Stomach (tissue), 9 donors: ENCODE results near the gene TMEM245. TPM values are rescaled to one million over a fixed set of nuclear protein-coding genes. Genes with fewer than 3 reads are reported as not detected.

Source experiments
- DNase-seq, 2 donors: peaks; one replicate each; pipeline versions ENCODE4 v3.0.0 to v3.0.0-alpha.2; 2013 to 2019
- H3K27ac ChIP-seq, 5 donors: fragments of 200-600 bp in 4 of 5; sonication (generic) in 4 of 5; one replicate each; pipeline ENCODE4 v1.5.1; 2013 to 2019; ENCODE audit warnings: mild to moderate bottlenecking in 1 of 5, moderate library complexity in 1 of 5
- H3K27me3 ChIP-seq, 3 donors: fragments of 200-600 bp; sonication (generic); one replicate each; pipeline ENCODE4 v1.5.1; 2017 to 2019; ENCODE audit warnings: mixed run types in 1 of 3
- H3K36me3 ChIP-seq, 4 donors: fragments of 200-600 bp; sonication (generic); 1 replicate in 3 of 4; 2 replicates in 1 of 4; pipeline ENCODE4 v1.5.1; 2016 to 2019
- H3K4me1 ChIP-seq, 4 donors: fragments of 200-600 bp; sonication (generic); one replicate each; pipeline ENCODE4 v1.5.1; 2016 to 2019
- H3K4me3 ChIP-seq, 4 donors: fragments of 200-600 bp; sonication (generic) in 3 of 4; one replicate each; pipeline ENCODE4 v1.5.1; 2016 to 2019; ENCODE audit warnings: mild to moderate bottlenecking in 1 of 4
- H3K9me3 ChIP-seq, 4 donors: fragments of 200-600 bp; sonication (generic); one replicate each; pipeline ENCODE4 v1.5.1; 2016 to 2019
- CTCF ChIP-seq, 7 experiments: fragments of 450-650 bp in 4 of 7; fragments of 200-600 bp in 3 of 7; sonication (generic) in 3 of 7; IDR thresholded peaks; one replicate each; pipeline ENCODE4 v1.5.1; 2016 to 2019; ENCODE audit warnings: antibody characterized with exemption in 7 of 7, control low read depth in 2 of 7, mild to moderate bottlenecking in 1 of 7
- EP300 ChIP-seq: sonication (generic); formaldehyde crosslinking; IDR thresholded peaks from one replicate; pipeline ENCODE4 v1.6.1; 2017; ENCODE audit warnings: antibody characterized with exemption
- POLR2A ChIP-seq, 4 donors: fragments of 450-650 bp; IDR thresholded peaks; one replicate each; pipeline ENCODE4 v1.6.1; 2016; ENCODE audit warnings: antibody characterized with exemption in 4 of 4, control low read depth in 2 of 4, mild to moderate bottlenecking in 1 of 4, moderate library complexity in 1 of 4
- POLR2AphosphoS5 ChIP-seq, 3 donors: sonication (generic); formaldehyde crosslinking; IDR thresholded peaks; one replicate each; pipeline ENCODE4 v1.6.1; 2016; ENCODE audit warnings: antibody characterized with exemption in 3 of 3
- WGBS, 5 donors: extraction: QIAGEN DNeasy Blood & Tissue Kit in 3 of 5; methylation state at CpG; one replicate each; pipeline versions ENCODE4 v1.1.5 to v1.1.7; 2013 to 2018; 5-methylcytosine and 5-hydroxymethylcytosine counted together
- intact Hi-C: fragments of 100-400 bp; cut with DNase I; formaldehyde crosslinking; loops from one replicate; pipeline ENCODE4 v1.15.1; 2023; ENCODE audit warnings: low total_unique reads
- polyA plus RNA-seq, 3 donors: library from polyadenylated mRNA; stranded (reverse); fragments of 200-250 nt; gene quantifications; one replicate each; pipeline ENCODE4 v1.2.3, GENCODE V29; 2013
- total RNA-seq, 5 donors: library from RNA; depleted of rRNA; stranded (reverse); fragments of >200 nt; gene quantifications; one replicate each; pipeline versions ENCODE4 v1.1.0 to v1.2.3, GENCODE V29; 2014 to 2016
- donor health status: healthy with polysubstance abuse.
- donor health status: Bipolar disorder and iron deficiency.
- donor health status: healthy.

The TMEM245 gene
- total and polyA plus RNA-seq, 8 donors: 4.0 to 107 (median 35.5) TPM

GRCh38 chr9:109120204-109120789 is 550 bp upstream of the TMEM245 start:
- intact Hi-C loops: no loop called here

GRCh38 chr9:109118808-109119438 is 824 bp downstream of the TMEM245 start:
- Histone ChIP-seq H3K27ac (peak overlapping the region; percentile 88 to 97 (median 93)), H3K27me3 (no peaks in the 10 kb centered on the region), H3K36me3 (no peaks in the 10 kb centered on the region), H3K9me3 (no peaks in the 10 kb centered on the region), H3K4me3 (peak overlapping the region; percentile 79 to 98 (median 86)), H3K4me1 (peaks cover 44 to 60% (median 59%) of the 10 kb centered on the region in 4 donors)
- 0 to 1% (median 1%) methylated on average over 12 to 29 of the region's 29 CpGs for WGBS, 5 donors
- TF ChIP-seq POLR2A (IDR thresholded peaks at IDR 0.05) (no peak), CTCF (IDR thresholded peaks at IDR 0.05) (no peak), POLR2AphosphoS5 (IDR thresholded peaks at IDR 0.05) (no peak), EP300 (no peak)
- DNase-seq: no peak
- intact Hi-C loops: no loop called here

More at GRCh38 chr9:109120204-109120789, 550 bp upstream of the TMEM245 start:
- H3K27me3 ChIP-seq: no peaks in the 10 kb centered on the region
- 27 to 32% (median 30%) methylated on average over 13 of the region's 13 CpGs for WGBS, 5 donors
- H3K4me3 ChIP-seq: peak overlapping the region in 3 of 4 donors; percentile 79 to 98 (median 82)
- peaks cover 30 to 46% (median 45%) of the 10 kb centered on the region in 4 donors for H3K4me1 ChIP-seq
- no peaks in the 10 kb centered on the region for H3K36me3 ChIP-seq
- TF ChIP-seq EP300 (no peak), POLR2AphosphoS5 (IDR thresholded peaks at IDR 0.05) (no peak), POLR2A (IDR thresholded peaks at IDR 0.05) (no peak), CTCF (IDR thresholded peaks at IDR 0.05) (no peak)
- DNase-seq: no peak
- H3K9me3 ChIP-seq: no peaks in the 10 kb centered on the region
- H3K27ac ChIP-seq: peak overlapping the region in 2 of 5 donors; percentile 93 to 97

GRCh38 chr9:109117856-109118807 is 1.6 kb downstream of the TMEM245 start:
- no peaks in the 10 kb centered on the region for H3K36me3 ChIP-seq
- TF ChIP-seq EP300 (no peak), POLR2A (IDR thresholded peaks at IDR 0.05) (no peak), CTCF (IDR thresholded peaks at IDR 0.05) (no peak), POLR2AphosphoS5 (IDR thresholded peaks at IDR 0.05) (no peak)
- H3K27ac ChIP-seq: peak overlapping the region; percentile 88 to 97 (median 93)
- peak overlapping the region; percentile 79 to 98 (median 86) for H3K4me3 ChIP-seq
- WGBS, 5 donors: 15 to 26% (median 25%) methylated on average over 14 of the region's 14 CpGs
- DNase-seq: peak in 1 of 2 donors; percentile 41
- intact Hi-C loops: no loop called here
- peaks cover 52 to 68% (median 67%) of the 10 kb centered on the region in 4 donors for H3K4me1 ChIP-seq
- no peaks in the 10 kb centered on the region for H3K27me3 ChIP-seq
- no peaks in the 10 kb centered on the region for H3K9me3 ChIP-seq

- H3K36me3 ChIP-seq: no peaks in the 10 kb centered on the region
- no peaks in the 10 kb centered on the region for H3K9me3 ChIP-seq
- H3K27me3 ChIP-seq: no peaks in the 10 kb centered on the region
- no peak overlapping the region for H3K4me3 ChIP-seq
- H3K27ac ChIP-seq: peak overlapping the region in 4 of 5 donors; percentile 8 to 97 (median 92)
- intact Hi-C loops: no loop called here
- peak in 1 of 2 donors; percentile 72 for DNase-seq
- peaks cover 72 to 89% (median 85%) of the 10 kb centered on the region in 4 donors for H3K4me1 ChIP-seq
- TF ChIP-seq EP300: no peak
- TF ChIP-seq CTCF (IDR thresholded peaks at IDR 0.05): no peak
- no peak for TF ChIP-seq POLR2AphosphoS5 (IDR thresholded peaks at IDR 0.05)
- no peak for TF ChIP-seq POLR2A (IDR thresholded peaks at IDR 0.05)
- 61 to 76% (median 68%) methylated on average over 3 of the region's 3 CpGs for WGBS, 5 donors
Measured at GRCh38 chr9:109115931-109116526, 3.7 kb downstream of the TMEM245 start.
